Neural progenitor cell (in vitro differentiated cells): ENCODE measurements around the gene KLC1. TPM values are rescaled to one million over a fixed set of nuclear protein-coding genes. Genes with fewer than 3 reads are reported as not detected.

ENCODE experiments used
- DNase-seq: peaks from one replicate; pipeline ENCODE4 v3.0.0-alpha.2; 2016; ENCODE audit warnings: low spot score
- H2AFZ ChIP-seq: fragments of 200-600 bp; sonication (generic); replicated peaks from 2 replicates; pipeline ENCODE4 v1.6.1; 2016; ENCODE audit warnings: antibody characterized with exemption
- H3F3A ChIP-seq: fragments of 200-600 bp; sonication (generic); 2 replicates; pipeline ENCODE4 v1.6.1; 2016; ENCODE audit warnings: antibody characterized with exemption, low read depth
- H3K27ac ChIP-seq: fragments of 200-600 bp; sonication (generic); 2 replicates; pipeline ENCODE4 v1.5.1; 2016; ENCODE audit warnings: mild to moderate bottlenecking
- H3K27me3 ChIP-seq: fragments of 200-600 bp; sonication (generic); 2 replicates; pipeline ENCODE4 v1.6.1; 2016; ENCODE audit warnings: mild to moderate bottlenecking, moderate library complexity
- H3K36me3 ChIP-seq: fragments of 200-600 bp; sonication (generic); 2 replicates; pipeline ENCODE4 v1.5.1; 2016
- H3K4me1 ChIP-seq: fragments of 200-600 bp; sonication (generic); 2 replicates; pipeline ENCODE4 v1.6.1; 2016; ENCODE audit warnings: mixed run types
- H3K4me2 ChIP-seq: fragments of 200-600 bp; sonication (generic); 2 replicates; pipeline ENCODE4 v1.6.1; 2016
- H3K4me3 ChIP-seq: fragments of 200-600 bp; sonication (generic); 2 replicates; pipeline ENCODE4 v1.5.1; 2016
- H3K79me2 ChIP-seq: fragments of 200-600 bp; sonication (generic); 2 replicates; pipeline ENCODE4 v1.6.1; 2016; ENCODE audit warnings: low read depth
- H3K9ac ChIP-seq: fragments of 200-600 bp; sonication (generic); 2 replicates; pipeline ENCODE4 v1.6.1; 2016
- H3K9me3 ChIP-seq: fragments of 200-600 bp; sonication (generic); 2 replicates; pipeline ENCODE4 v1.5.1; 2016; ENCODE audit warnings: low read depth
- H4K20me1 ChIP-seq: fragments of 200-600 bp; sonication (generic); 2 replicates; pipeline ENCODE4 v1.6.1; 2016; ENCODE audit warnings: low read depth
- H3K27ac Mint-ChIP-seq: 3 replicates; pipeline ENCODE4 v1.8.0; 2021; ENCODE audit warnings: mixed read lengths
- H3K27me3 Mint-ChIP-seq: 2 replicates; pipeline ENCODE4 v1.8.0; 2022; ENCODE audit warnings: low read depth, mild to moderate bottlenecking, inconsistent platforms, moderate library complexity, mixed read lengths; ENCODE audit not compliant: insufficient read depth
- H3K36me3 Mint-ChIP-seq: 3 replicates; pipeline ENCODE4 v1.8.0; 2021; ENCODE audit warnings: mixed read lengths
- H3K4me1 Mint-ChIP-seq: 3 replicates; pipeline ENCODE4 v1.8.0; 2021; ENCODE audit warnings: mixed read lengths
- H3K4me3 Mint-ChIP-seq: 3 replicates; pipeline ENCODE4 v1.8.0; 2021; ENCODE audit warnings: mild to moderate bottlenecking, moderate library complexity, mixed read lengths
- H3K9me3 Mint-ChIP-seq: 3 replicates; pipeline ENCODE4 v1.8.0; 2020; ENCODE audit warnings: mixed read lengths
- CTCF ChIP-seq: fragments of 200-600 bp; sonication (generic); IDR thresholded peaks from 2 replicates; pipeline ENCODE4 v1.5.1; 2017; ENCODE audit warnings: antibody characterized with exemption, mild to moderate bottlenecking
- EZH2 ChIP-seq: fragments of 200-600 bp; sonication (generic); IDR thresholded peaks from 2 replicates; pipeline ENCODE4 v1.6.1; 2017; ENCODE audit warnings: antibody characterized with exemption, mild to moderate bottlenecking, moderate library complexity
- EZH2phosphoT487 ChIP-seq: fragments of 200-600 bp; sonication (generic); IDR thresholded peaks from 2 replicates; pipeline ENCODE4 v1.6.1; 2017; ENCODE audit warnings: antibody characterized with exemption
- total RNA-seq: library from RNA; depleted of rRNA; stranded (reverse); fragments of >200 nt; gene quantifications from 2 replicates; pipeline ENCODE4 v1.2.3, GENCODE V29; 2015; ENCODE audit warnings: low replicate concordance

KLC1 gene
- total RNA-seq, 1 donor from 2014 or later = 163 TPM

GRCh38 chr14:103657471-103657870 lies 28.5 kb downstream of the KLC1 start:
- H3K27me3 ChIP-seq = no peaks in the 10 kb centered on the region
- no peak overlapping the region for H3K4me3 ChIP-seq
- H3K4me1 Mint-ChIP-seq = peaks cover 15% of the 10 kb centered on the region
- H3K36me3 Mint-ChIP-seq = peaks cover 40% of the 10 kb centered on the region
- H3K4me3 Mint-ChIP-seq = no peak overlapping the region
- no peaks in the 10 kb centered on the region for H3K9me3 ChIP-seq
- H3K27ac Mint-ChIP-seq = no peak overlapping the region
- no peak for DNase-seq
- no peaks in the 10 kb centered on the region for H3K4me1 ChIP-seq
- no peaks in the 10 kb centered on the region for H3F3A ChIP-seq
- H4K20me1 ChIP-seq = peaks cover 35% of the 10 kb centered on the region
- no peak overlapping the region for H2AFZ ChIP-seq
- H3K36me3 ChIP-seq = peaks cover 5% of the 10 kb centered on the region
- no peak overlapping the region for H3K9ac ChIP-seq
- no peak overlapping the region for H3K4me2 ChIP-seq
- H3K27ac ChIP-seq = no peak overlapping the region
- peaks cover 34% of the 10 kb centered on the region for H3K79me2 ChIP-seq
- no peaks in the 10 kb centered on the region for H3K9me3 Mint-ChIP-seq
- TF ChIP-seq EZH2phosphoT487 (no peak), CTCF (no peak), EZH2 (no peak)
- H3K27me3 Mint-ChIP-seq = no peaks in the 10 kb centered on the region

GRCh38 chr14:103659631-103660030 lies 30.6 kb downstream of the KLC1 start:
- H3F3A ChIP-seq = no peaks in the 10 kb centered on the region
- no peak overlapping the region for H3K4me2 ChIP-seq
- peaks cover 15% of the 10 kb centered on the region for H4K20me1 ChIP-seq
- H2AFZ ChIP-seq = no peak overlapping the region
- no peak overlapping the region for H3K27ac ChIP-seq
- H3K4me3 ChIP-seq = no peak overlapping the region
- no peaks in the 10 kb centered on the region for H3K4me1 ChIP-seq
- no peaks in the 10 kb centered on the region for H3K27me3 Mint-ChIP-seq
- no peaks in the 10 kb centered on the region for H3K27me3 ChIP-seq
- H3K4me1 Mint-ChIP-seq = no peaks in the 10 kb centered on the region
- no peak overlapping the region for H3K27ac Mint-ChIP-seq
- no peak for TF ChIP-seq CTCF
- TF ChIP-seq EZH2phosphoT487 = no peak
- TF ChIP-seq EZH2 = no peak
- H3K9me3 Mint-ChIP-seq = no peaks in the 10 kb centered on the region
- H3K36me3 Mint-ChIP-seq = peaks cover 43% of the 10 kb centered on the region
- no peak for DNase-seq
- H3K79me2 ChIP-seq = peaks cover 19% of the 10 kb centered on the region
- no peak overlapping the region for H3K4me3 Mint-ChIP-seq
- peaks cover 5% of the 10 kb centered on the region for H3K36me3 ChIP-seq
- no peaks in the 10 kb centered on the region for H3K9me3 ChIP-seq
- no peak overlapping the region for H3K9ac ChIP-seq

GRCh38 chr14:103662029-103662428 lies 33.0 kb downstream of the KLC1 start:
- H3K9me3 Mint-ChIP-seq = no peaks in the 10 kb centered on the region
- peaks cover 5% of the 10 kb centered on the region for H3K36me3 ChIP-seq
- no peak for TF ChIP-seq CTCF
- TF ChIP-seq EZH2 = no peak
- TF ChIP-seq EZH2phosphoT487 = no peak

More at GRCh38 chr14:103662029-103662428, 33.0 kb downstream of the KLC1 start:
- Mint-ChIP-seq H3K4me1 (no peaks in the 10 kb centered on the region), H3K4me3 (no peak overlapping the region), H3K27ac (no peak overlapping the region), H3K36me3 (peaks cover 37% of the 10 kb centered on the region), H3K27me3 (no peaks in the 10 kb centered on the region)
- no peaks in the 10 kb centered on the region for H3K27me3 ChIP-seq
- H3K4me1 ChIP-seq = no peaks in the 10 kb centered on the region
- H3F3A ChIP-seq = no peaks in the 10 kb centered on the region
- H3K9me3 ChIP-seq = no peaks in the 10 kb centered on the region
- H3K79me2 ChIP-seq = peaks cover 11% of the 10 kb centered on the region
- H3K4me3 ChIP-seq = no peak overlapping the region
- H4K20me1 ChIP-seq = peaks cover 10% of the 10 kb centered on the region
- H3K27ac ChIP-seq = no peak overlapping the region
- DNase-seq = no peak
- H3K4me2 ChIP-seq = no peak overlapping the region
- no peak overlapping the region for H3K9ac ChIP-seq
- H2AFZ ChIP-seq = no peak overlapping the region
